Posterior vena cava (tissue), 2 donors: ENCODE data around the gene MEI4. TPM values are rescaled to one million over a fixed set of nuclear protein-coding genes. Genes with fewer than 3 reads are reported as not detected.

Experiments used
- DNase-seq: peaks from one replicate; pipeline ENCODE4 v3.0.0-alpha.2; 2020; ENCODE audit warnings: low spot score
- intact Hi-C, 2 donors: fragments of 100-400 bp; cut with DNase I; formaldehyde crosslinking; loops; one replicate each; pipeline versions ENCODE4 v1.14.1 to v1.14.2; 2022 to 2023
- total RNA-seq, 2 donors: library from RNA; stranded (reverse); fragmentation: NEBNext Ultra II Directional; extraction: Animal tissue kit (Norgen Biotek cat#: 25700); gene quantifications; one replicate each; pipeline ENCODE4 v1.2.1, GENCODE V29; 2021
- donor health status: DM: yes; HTN: yes; CAD: no.
- donor health status: DM: yes; HTN: yes; CAD: no.

Gene MEI4
- total RNA-seq, 2 donors from 2014 or later: 0.05 to 0.09 TPM

- intact Hi-C loops: no loop called here
- DNase-seq: no peak
These were observed 240.6 kb downstream of the MEI4 start for GRCh38 chr6:77893391-77893790.

- DNase-seq: no peak
- intact Hi-C loops: no loop called here
These were observed 253.2 kb downstream of the MEI4 start for GRCh38 chr6:77906070-77906469.

- intact Hi-C loops: no loop called here
- DNase-seq: no peak
These were observed 258.0 kb downstream of the MEI4 start for GRCh38 chr6:77910826-77911225.

GRCh38 chr6:77926198-77926751, 273.4 kb downstream of the MEI4 start:
- intact Hi-C loops: no loop called here
- no peak for DNase-seq

- no peak for DNase-seq
These were observed 277.5 kb downstream of the MEI4 start for GRCh38 chr6:77930382-77930781.

GRCh38 chr6:77930952-77931351, 278.1 kb downstream of the MEI4 start:
- DNase-seq: no peak
- intact Hi-C loops: no loop called here

More at GRCh38 chr6:77930382-77930781, 277.5 kb downstream of the MEI4 start:
- intact Hi-C loops: no loop called here

- intact Hi-C loops: no loop called here
These were observed 309.2 kb downstream of the MEI4 start for GRCh38 chr6:77962070-77962469.

GRCh38 chr6:77965449-77965848, 312.6 kb downstream of the MEI4 start:
- intact Hi-C loops: no loop called here
- DNase-seq: no peak

More at GRCh38 chr6:77962070-77962469, 309.2 kb downstream of the MEI4 start:
- no peak for DNase-seq

- intact Hi-C loops: no loop called here
- DNase-seq: no peak
These were observed 319.5 kb downstream of the MEI4 start for GRCh38 chr6:77972334-77972733.

Other genes starting within 250 kb of the MEI4 start
- gene HTR1B, start 189.5 kb upstream of the MEI4 start, total RNA-seq: 1 to 10 TPM; 7.6 to 9.2 TPM